ENCODE results near the gene ZDHHC22.

ZDHHC22 gene

DNA sequence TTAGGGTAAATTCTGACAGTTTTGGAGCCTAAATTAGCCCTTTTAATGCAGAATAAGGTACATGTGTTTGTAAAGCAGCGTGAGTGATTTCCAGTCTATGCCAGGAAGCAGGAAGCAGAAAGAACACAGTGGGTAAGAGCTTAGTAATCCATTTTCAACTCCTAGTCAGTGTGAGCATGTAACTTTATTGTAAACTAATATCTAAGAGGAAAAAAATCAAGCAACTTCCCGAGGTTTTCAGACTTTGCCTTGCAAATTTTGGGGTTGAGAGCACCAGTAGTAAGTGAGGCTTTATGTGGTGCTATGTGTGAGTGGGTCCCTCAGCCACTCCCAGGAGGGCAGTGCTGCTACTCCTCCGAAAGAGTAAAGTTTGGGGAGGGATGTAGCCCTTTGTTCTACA lies 40.6 kb downstream of the ZDHHC22 start:
- in situ Hi-C loops (cut with HindIII; ENCODE audit: low sequenced_read_pairs): no loop called here
- DNase-seq (ENCODE audit: low read depth): no peak
- H3K4me3 ChIP-seq (ENCODE audit: low read depth, low read length): no peak overlapping the region
- TF ChIP-seq, protein P1, sequence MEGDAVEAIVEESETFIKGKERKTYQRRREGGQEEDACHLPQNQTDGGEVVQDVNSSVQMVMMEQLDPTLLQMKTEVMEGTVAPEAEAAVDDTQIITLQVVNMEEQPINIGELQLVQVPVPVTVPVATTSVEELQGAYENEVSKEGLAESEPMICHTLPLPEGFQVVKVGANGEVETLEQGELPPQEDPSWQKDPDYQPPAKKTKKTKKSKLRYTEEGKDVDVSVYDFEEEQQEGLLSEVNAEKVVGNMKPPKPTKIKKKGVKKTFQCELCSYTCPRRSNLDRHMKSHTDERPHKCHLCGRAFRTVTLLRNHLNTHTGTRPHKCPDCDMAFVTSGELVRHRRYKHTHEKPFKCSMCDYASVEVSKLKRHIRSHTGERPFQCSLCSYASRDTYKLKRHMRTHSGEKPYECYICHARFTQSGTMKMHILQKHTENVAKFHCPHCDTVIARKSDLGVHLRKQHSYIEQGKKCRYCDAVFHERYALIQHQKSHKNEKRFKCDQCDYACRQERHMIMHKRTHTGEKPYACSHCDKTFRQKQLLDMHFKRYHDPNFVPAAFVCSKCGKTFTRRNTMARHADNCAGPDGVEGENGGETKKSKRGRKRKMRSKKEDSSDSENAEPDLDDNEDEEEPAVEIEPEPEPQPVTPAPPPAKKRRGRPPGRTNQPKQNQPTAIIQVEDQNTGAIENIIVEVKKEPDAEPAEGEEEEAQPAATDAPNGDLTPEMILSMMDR (IDR thresholded peaks at IDR 0.05; ENCODE audit: low read depth, low read length, missing control alignments): no peak

DNA sequence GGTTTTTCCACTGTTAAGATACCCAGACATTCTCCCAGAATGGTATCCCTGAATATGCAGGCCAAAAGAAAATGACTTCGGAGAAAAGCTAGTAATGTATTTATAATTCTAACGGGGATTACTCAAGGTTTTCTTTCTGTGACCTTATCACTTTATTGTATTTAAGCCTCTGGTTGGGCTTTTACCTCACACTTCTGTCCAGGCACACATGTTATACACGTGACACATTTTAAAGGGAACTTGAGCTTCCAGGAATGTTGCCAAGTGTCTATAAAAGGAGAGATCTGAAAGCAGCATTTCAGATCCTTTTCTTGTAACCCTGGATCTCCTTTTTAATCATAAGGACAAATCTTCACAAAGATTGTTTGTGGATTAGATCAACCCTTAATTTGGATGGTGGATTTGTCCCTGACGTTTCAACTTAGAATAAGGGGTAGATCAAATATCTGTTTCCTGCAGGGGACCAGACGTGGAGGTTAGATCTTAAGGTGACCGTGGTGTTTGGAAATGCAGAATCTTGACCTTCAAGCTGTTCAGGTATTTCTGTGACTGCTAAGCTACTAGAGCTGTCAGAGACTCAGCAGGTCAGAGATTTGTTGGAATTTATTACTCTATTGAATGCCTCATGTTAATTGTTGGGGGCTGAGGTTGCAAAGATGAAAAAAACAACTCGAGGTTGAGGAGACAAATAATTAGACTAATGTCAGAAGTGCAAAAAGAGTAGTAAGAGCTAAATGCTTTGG lies 42.0 kb downstream of the ZDHHC22 start:
- peak; percentile 28 for DNase-seq (ENCODE audit: low read depth)
- in situ Hi-C loops (cut with HindIII; ENCODE audit: low sequenced_read_pairs): no loop called here

DNA sequence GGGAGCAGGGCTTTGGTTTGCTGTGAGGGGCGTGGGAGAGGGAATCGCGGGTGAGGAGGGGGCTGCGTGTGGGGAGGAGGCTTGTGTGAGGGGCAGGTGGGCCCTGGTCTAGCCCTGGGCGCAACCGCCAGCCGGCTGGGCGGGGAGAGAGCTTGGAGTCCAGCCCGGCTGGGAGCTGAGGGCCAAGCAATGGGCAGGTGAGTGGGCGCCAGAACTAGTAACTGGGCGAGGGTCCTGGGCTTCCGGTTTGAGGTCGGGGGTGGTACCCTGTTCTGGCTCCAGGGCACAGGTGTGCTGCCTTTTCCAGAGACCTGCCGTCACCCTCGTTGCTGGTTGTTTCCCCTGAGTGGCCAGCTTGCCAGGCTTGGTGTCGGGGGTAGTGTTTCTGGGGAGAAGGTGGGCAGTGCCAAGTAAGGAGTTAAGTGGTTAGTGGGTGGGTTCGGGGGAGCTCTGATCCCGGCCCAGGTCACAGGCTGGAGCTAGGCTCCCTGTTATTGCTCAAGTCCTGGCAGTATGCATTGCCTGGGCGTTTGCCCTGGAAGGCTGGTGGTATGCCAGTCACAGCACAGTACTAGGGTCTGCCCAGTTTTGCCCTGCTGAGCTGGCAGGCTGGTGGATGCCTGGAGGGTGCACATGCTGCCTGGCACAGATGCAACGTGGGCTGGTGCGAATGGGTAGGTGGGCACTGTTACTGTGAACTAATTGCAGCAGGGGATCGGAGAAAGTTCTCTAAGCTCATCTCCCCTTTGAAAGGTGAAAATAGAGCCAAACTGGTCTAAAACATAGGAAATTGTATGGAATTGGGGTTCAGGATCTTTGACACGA lies 42.9 kb downstream of the ZDHHC22 start:
- no peak for DNase-seq (ENCODE audit: low read depth)
- H3K4me3 ChIP-seq (ENCODE audit: low read depth, low read length): peak overlapping the region; percentile 78
- TF ChIP-seq, protein P1 (IDR thresholded peaks at IDR 0.05; ENCODE audit: low read depth, low read length, missing control alignments): no peak
- in situ Hi-C loops (cut with HindIII; ENCODE audit: low sequenced_read_pairs): no loop called here

More for the DNA sequence above, 42.0 kb downstream of the ZDHHC22 start:
- TF ChIP-seq, protein P1 (IDR thresholded peaks at IDR 0.05; ENCODE audit: low read depth, low read length, missing control alignments): no peak
- no peak overlapping the region for H3K4me3 ChIP-seq (ENCODE audit: low read depth, low read length)

DNA sequence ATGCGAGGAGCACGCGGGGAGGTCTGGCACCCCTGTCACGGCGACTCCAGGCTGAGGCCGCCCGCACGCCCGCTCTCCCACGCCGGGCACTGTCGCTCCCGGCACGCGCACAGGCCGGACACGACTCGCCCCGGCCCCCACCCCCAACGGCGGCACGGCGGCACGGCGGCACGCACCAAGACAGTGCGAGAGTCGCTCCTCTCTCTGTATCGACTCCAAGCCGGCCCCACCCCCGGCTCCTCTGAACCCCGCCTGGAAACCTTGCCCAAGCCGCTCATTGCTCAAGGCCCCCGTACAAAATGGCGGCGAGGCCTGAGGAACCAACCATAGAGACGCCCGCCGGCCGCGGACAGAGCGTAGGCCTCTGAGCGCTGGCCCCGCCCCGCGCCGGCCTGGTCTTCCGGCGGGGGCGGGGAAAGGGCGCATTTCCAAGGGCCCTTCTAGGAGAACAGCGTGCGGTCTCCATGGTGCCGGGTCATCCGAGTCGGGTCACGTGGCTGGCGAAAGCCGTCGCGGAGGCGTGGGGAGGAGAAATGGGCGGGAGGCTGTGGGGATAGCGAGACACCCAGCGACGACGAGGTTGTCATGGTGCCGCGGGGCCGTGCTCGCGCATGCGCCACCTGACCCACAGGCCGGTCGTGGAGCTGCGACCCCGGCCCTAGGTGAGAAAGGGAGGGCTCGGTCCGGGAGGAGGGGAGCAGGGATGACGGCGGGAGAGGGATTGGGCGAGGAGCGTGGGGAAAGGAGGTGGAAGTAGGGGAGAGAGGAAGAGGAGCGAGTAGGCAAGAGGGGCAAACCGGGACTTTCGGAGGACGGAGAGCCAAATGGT lies 43.7 kb downstream of the ZDHHC22 start, which contains the start of gene CIPC:
Gene CIPC (plus strand): TSS at position 559 of the 829 bp plus-strand sequence. CDS start 7,451 bp downstream, outside the sequence.
- TF ChIP-seq, protein P1 (IDR thresholded peaks at IDR 0.05; ENCODE audit: low read depth, low read length, missing control alignments): no peak
- H3K4me3 ChIP-seq (ENCODE audit: low read depth, low read length): peak within 1 kb of the TSS; percentile 78
- peak; percentile 95 for DNase-seq (ENCODE audit: low read depth)
- in situ Hi-C loops (cut with HindIII; ENCODE audit: low sequenced_read_pairs): no loop called here

DNA sequence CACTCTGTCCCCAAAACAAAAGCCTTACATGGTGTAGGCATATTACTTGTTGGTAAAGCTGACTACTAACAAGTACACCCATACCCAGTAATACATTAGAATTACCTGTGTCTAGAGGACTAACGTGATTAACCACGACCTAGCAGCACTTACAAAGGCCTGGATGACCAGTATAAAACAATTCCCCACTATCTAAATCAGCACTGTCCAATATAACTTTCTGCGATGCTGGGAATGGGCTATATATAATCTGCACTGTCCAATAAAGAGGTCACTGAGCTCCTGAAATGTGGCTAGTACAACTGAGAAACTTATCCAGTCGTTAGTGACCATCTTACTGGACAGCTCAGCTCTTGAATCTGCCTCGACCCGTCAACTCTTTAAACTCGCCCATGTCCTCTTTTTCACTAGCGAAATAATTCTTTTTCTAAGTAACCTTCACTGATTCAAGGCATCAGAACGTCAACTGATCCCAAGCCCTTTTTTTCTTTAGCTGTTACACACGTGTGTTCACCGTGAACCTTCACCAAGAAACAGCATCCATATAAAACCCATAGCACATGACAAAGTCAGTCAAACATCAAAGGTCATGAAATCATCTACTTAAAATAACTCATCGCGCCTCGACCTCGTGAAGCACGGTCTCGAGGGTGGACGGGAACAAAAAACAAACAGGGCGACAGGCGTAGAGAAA lies 44.4 kb downstream of the ZDHHC22 start:
- TF ChIP-seq, protein P1 (IDR thresholded peaks at IDR 0.05; ENCODE audit: low read depth, low read length, missing control alignments): no peak
- in situ Hi-C loops (cut with HindIII; ENCODE audit: low sequenced_read_pairs): no loop called here
- DNase-seq (ENCODE audit: low read depth): no peak
- peak overlapping the region; percentile 78 for H3K4me3 ChIP-seq (ENCODE audit: low read depth, low read length)
